AG10803 (cell line): ENCODE measurements around the gene GOLGA5.
"Not testable (repeated sequence)": the region's sequence is repeated elsewhere in the genome, so short reads cannot be mapped to it uniquely, and the experiment has no call there.

Experiments used
- DNase-seq: peaks from one replicate; pipeline ENCODE4 v3.0.0; 2010; ENCODE audit warnings: low read depth
- H3K4me3 ChIP-seq: 2 replicates; pipeline ENCODE4 v1.5.1; 2011; ENCODE audit warnings: mild to moderate bottlenecking, low read length, control low read depth
- CTCF ChIP-seq: conservative IDR thresholded peaks from 2 replicates; pipeline ENCODE4 v1.5.1; 2011; ENCODE audit warnings: mild to moderate bottlenecking, low read length, control low read depth, inconsistent platforms

Gene GOLGA5

GRCh38 chr14:92768795-92769194, 25.3 kb upstream of the GOLGA5 start:
- DNase-seq: no peak
- no peak overlapping the region for H3K4me3 ChIP-seq
- TF ChIP-seq CTCF: no peak

- TF ChIP-seq CTCF: no peak
- no peak for DNase-seq
- no peak overlapping the region for H3K4me3 ChIP-seq
Observed at GRCh38 chr14:92770484-92770883, 23.6 kb upstream of the GOLGA5 start.

- TF ChIP-seq CTCF: no peak
- DNase-seq: no peak
- no peak overlapping the region for H3K4me3 ChIP-seq
Observed at GRCh38 chr14:92774572-92774971, 19.5 kb upstream of the GOLGA5 start.

- H3K4me3 ChIP-seq, DNase-seq: not testable (repeated sequence)
Observed at GRCh38 chr14:92775292-92775691, 18.8 kb upstream of the GOLGA5 start.

GRCh38 chr14:92778868-92779565, 15.1 kb upstream of the GOLGA5 start:
- not testable (repeated sequence) for H3K4me3 ChIP-seq, DNase-seq

GRCh38 chr14:92780444-92781232, 13.5 kb upstream of the GOLGA5 start:
- H3K4me3 ChIP-seq: no peak overlapping the region
- no peak for TF ChIP-seq CTCF
- peak; percentile 74 for DNase-seq

GRCh38 chr14:92781350-92781749, 12.8 kb upstream of the GOLGA5 start:
- no peak for TF ChIP-seq CTCF
- DNase-seq: no peak
- no peak overlapping the region for H3K4me3 ChIP-seq

- peak; percentile 68 for DNase-seq
- no peak overlapping the region for H3K4me3 ChIP-seq
- TF ChIP-seq CTCF: peak; percentile 75
Observed at GRCh38 chr14:92783813-92784431, 10.2 kb upstream of the GOLGA5 start.
